ENCODE measurements around the gene ALOX15. TPM values are rescaled to one million over a fixed set of nuclear protein-coding genes. Genes with fewer than 3 reads are reported as not detected.

Gene ALOX15
- total RNA-seq, 1 experiment from 2014 or later: not detected

DNA sequence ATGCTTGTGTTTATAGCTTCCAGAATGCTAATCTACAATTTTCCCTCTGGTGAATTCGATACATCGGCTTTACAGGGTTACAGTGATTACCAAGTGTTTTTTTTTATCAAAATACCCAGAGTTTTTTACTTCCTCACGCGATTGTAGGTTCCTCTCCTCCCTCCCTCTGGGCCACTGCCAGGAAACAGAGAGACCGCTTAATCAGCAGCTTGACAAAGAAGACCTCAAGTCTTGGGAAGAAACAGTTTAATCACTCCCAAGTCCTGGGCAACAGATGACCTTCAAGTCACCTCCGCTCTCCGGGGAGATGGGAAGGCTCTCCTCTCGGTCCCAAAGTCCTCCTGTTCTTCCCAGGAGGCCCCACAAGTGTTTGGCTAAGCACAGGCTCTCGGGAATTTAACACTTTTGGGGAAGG, 33.7 kb downstream of the ALOX15 start:
- Histone ChIP-seq H3K4me3 (ENCODE audit: low read depth in 2 of 2, low read length in 2 of 2) (no peak overlapping the region), H3K4me1 (ENCODE audit: control insufficient read depth, insufficient read depth, low read length) (no peaks in the 10 kb centered on the region), H3K27ac (ENCODE audit: low read length) (no peak overlapping the region), H3K27me3 (ENCODE audit: control insufficient read depth, insufficient read depth, low read length) (peaks cover 5% of the 10 kb centered on the region), H3K36me3 (ENCODE audit: control insufficient read depth, insufficient read depth, low read length) (no peaks in the 10 kb centered on the region), H3K9me3 (ENCODE audit: control insufficient read depth, insufficient read depth, low read depth, low read length) (no peaks in the 10 kb centered on the region)
- in situ Hi-C loops (cut with HindIII; ENCODE audit: low pct_unique_long_range_greater_than_20kb, low sequenced_read_pairs): no loop called here
- TF ChIP-seq, protein P1, sequence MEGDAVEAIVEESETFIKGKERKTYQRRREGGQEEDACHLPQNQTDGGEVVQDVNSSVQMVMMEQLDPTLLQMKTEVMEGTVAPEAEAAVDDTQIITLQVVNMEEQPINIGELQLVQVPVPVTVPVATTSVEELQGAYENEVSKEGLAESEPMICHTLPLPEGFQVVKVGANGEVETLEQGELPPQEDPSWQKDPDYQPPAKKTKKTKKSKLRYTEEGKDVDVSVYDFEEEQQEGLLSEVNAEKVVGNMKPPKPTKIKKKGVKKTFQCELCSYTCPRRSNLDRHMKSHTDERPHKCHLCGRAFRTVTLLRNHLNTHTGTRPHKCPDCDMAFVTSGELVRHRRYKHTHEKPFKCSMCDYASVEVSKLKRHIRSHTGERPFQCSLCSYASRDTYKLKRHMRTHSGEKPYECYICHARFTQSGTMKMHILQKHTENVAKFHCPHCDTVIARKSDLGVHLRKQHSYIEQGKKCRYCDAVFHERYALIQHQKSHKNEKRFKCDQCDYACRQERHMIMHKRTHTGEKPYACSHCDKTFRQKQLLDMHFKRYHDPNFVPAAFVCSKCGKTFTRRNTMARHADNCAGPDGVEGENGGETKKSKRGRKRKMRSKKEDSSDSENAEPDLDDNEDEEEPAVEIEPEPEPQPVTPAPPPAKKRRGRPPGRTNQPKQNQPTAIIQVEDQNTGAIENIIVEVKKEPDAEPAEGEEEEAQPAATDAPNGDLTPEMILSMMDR (IDR thresholded peaks at IDR 0.05): no peak
- TF ChIP-seq REST (IDR thresholded peaks at IDR 0.05; ENCODE audit: insufficient read depth in 1 of 2, low read depth in 2 of 2, low read length in 1 of 2) (no peak), TCF7L2 (IDR thresholded peaks at IDR 0.05; ENCODE audit: low read depth, low read length) (no peak), SIN3A (IDR thresholded peaks at IDR 0.05; ENCODE audit: borderline replicate concordance, insufficient read depth, low read depth, low read length) (no peak), POLR2AphosphoS5 (IDR thresholded peaks at IDR 0.05; ENCODE audit: low read depth, low read length) (no peak)
- ATAC-seq: no peak
- ChIA-PET CTCF (no interaction called here), POLR2A (no interaction called here)
- BruUV-seq (replicated peaks): no TSS peak
- intact Hi-C loops (cut with micrococcal nuclease; ENCODE audit: unreplicated experiment): no loop called here
- DNase-seq (ENCODE audit: low read depth, low spot score): no peak

DNA sequence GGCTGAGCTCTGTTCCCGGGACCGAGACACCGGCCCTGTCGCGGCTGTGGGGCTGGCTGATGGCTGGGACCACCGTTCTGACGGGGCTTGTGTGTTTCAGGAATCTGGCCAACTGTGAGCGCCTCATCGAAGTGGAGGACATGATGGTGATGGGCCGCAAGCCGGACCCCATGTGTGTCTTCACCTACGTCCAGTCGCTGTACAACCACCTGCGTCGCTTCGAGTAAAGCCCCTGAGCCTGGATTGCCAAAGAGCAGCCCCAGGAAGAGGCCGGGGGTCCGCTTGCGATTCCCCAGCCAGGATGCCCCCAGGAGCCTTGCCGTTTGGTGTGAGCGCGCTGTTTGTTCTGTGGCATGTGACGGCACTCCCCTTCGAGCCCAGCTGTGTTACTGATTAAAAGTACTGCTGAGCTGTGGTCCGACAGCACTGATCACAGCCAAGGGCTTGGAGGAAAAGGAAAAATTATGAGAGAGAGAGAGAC, 34.2 kb downstream of the ALOX15 start:
- Histone ChIP-seq H3K36me3 (ENCODE audit: control insufficient read depth, insufficient read depth, low read length) (no peaks in the 10 kb centered on the region), H3K27ac (ENCODE audit: low read length) (no peak overlapping the region), H3K9me3 (ENCODE audit: control insufficient read depth, insufficient read depth, low read depth, low read length) (no peaks in the 10 kb centered on the region), H3K4me3 (ENCODE audit: low read depth in 2 of 2, low read length in 2 of 2) (no peak overlapping the region), H3K27me3 (ENCODE audit: control insufficient read depth, insufficient read depth, low read length) (peaks cover 5% of the 10 kb centered on the region), H3K4me1 (ENCODE audit: control insufficient read depth, insufficient read depth, low read length) (no peaks in the 10 kb centered on the region)
- intact Hi-C loops (cut with micrococcal nuclease; ENCODE audit: unreplicated experiment) (no loop called here), in situ Hi-C loops (cut with HindIII; ENCODE audit: low pct_unique_long_range_greater_than_20kb, low sequenced_read_pairs) (no loop called here)
- no peak for ATAC-seq
- BruUV-seq (replicated peaks): no TSS peak
- ChIA-PET CTCF (no interaction called here), POLR2A (no interaction called here)
- TF ChIP-seq POLR2AphosphoS5 (IDR thresholded peaks at IDR 0.05; ENCODE audit: low read depth, low read length) (no peak), TCF7L2 (IDR thresholded peaks at IDR 0.05; ENCODE audit: low read depth, low read length) (no peak), SIN3A (IDR thresholded peaks at IDR 0.05; ENCODE audit: borderline replicate concordance, insufficient read depth, low read depth, low read length) (no peak), REST (IDR thresholded peaks at IDR 0.05; ENCODE audit: insufficient read depth in 1 of 2, low read depth in 2 of 2, low read length in 1 of 2) (no peak)
- TF ChIP-seq, protein P1 (IDR thresholded peaks at IDR 0.05): no peak
- no peak for DNase-seq (ENCODE audit: low read depth, low spot score)

Measured in Panc1 (cell line).